ENCODE measurements around the gene EHD2.
"Not testable (repeated sequence)": the region's sequence is repeated elsewhere in the genome, so short reads cannot be mapped to it uniquely, and the experiment has no call there.

EHD2 gene

DNA sequence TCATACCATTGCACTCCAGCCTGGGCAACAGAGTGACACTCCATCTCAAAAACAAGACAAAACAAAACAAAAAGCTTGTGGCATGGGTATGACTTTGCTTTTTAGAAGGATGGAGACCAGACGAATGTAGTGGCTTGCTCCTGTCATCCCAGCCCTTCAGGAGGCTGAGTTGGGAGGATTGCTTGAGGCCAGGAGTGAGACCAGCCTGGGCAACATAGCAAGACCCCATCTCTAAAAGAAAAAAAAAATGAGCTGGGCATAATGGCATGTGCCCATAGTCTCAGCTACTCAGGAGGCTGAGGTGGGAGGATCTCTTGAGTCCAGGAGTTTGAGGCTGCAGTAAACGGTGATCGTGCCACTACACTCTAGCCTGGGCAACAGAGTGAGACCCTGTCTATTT lies 48.9 kb downstream of the EHD2 start:
- TF ChIP-seq CTCF (IDR thresholded peaks at IDR 0.05; ENCODE audit: low read depth, low read length) = no peak
- DNase-seq (ENCODE audit: low read depth, low spot score) = no peak
- in situ Hi-C loops (cut with HindIII; ENCODE audit: low sequenced_read_pairs) = no loop called here
- no peak overlapping the region for H3K4me3 ChIP-seq (ENCODE audit: low read depth, low read length)

DNA sequence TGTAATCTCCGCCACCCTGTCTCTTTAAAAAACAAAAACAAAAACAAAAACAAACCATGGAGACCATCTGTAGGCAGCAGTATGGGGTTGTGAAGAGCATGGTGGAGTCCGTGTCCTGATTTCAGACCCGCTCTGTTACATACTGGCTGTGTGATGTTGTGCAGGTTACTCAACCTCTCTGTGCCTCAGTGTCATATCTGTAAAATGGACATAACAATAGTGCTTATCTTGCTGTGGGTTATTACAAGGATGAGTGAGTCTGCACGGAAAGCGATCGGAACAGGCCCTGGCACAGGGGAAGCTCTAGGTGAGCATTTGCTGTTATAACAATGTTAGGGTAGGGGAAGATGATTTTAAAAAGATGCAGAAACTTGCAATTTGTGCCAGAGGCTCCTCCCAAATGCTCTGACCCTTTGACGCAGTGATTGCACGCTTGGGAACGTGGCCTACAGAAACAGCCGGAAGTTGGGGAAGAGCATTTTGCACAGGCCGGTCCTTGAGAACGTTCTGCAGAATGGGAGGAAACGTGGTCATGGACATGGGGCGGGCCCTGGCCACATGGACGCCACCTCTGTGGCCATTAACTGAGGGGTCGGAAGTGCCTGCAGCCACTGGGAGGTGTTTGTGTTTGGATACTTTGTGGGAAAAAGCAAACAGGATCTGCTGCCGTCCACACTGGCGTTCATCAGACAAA lies 49.5 kb downstream of the EHD2 start:
- no peak for TF ChIP-seq CTCF (IDR thresholded peaks at IDR 0.05; ENCODE audit: low read depth, low read length)
- no peak overlapping the region for H3K4me3 ChIP-seq (ENCODE audit: low read depth, low read length)
- in situ Hi-C loops (cut with HindIII; ENCODE audit: low sequenced_read_pairs) = no loop called here
- DNase-seq (ENCODE audit: low read depth, low spot score) = no peak

- in situ Hi-C loops (cut with HindIII; ENCODE audit: low sequenced_read_pairs); H3K4me3 ChIP-seq (ENCODE audit: low read depth, low read length): not testable (repeated sequence)
Observed at GRCh38 chr19:47764705-47765104, 51.5 kb downstream of the EHD2 start.

GRCh38 chr19:47765523-47766358 lies 52.5 kb downstream of the EHD2 start:
- no peak for DNase-seq (ENCODE audit: low read depth, low spot score)
- H3K4me3 ChIP-seq (ENCODE audit: low read depth, low read length) = no peak overlapping the region
- in situ Hi-C loops (cut with HindIII; ENCODE audit: low sequenced_read_pairs) = no loop called here
- TF ChIP-seq CTCF (IDR thresholded peaks at IDR 0.05; ENCODE audit: low read depth, low read length) = peak; percentile 83

More at GRCh38 chr19:47764705-47765104, 51.5 kb downstream of the EHD2 start:
- DNase-seq (ENCODE audit: low read depth, low spot score) = not testable (repeated sequence)

DNA sequence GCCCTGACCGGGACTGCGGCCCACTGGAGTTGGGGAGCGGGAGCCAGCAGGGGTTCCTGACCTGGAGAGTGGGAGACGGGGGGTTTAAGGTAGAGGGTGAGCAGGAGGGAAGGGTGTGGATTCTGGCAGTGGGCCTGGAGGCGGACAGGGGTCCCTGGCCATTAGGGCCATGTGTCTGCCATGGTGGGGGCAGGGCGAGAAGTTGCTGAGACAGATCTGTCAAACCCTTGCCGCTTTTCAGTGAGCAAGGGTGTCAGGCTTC lies 53.1 kb downstream of the EHD2 start:
- DNase-seq (ENCODE audit: low read depth, low spot score) = no peak
- in situ Hi-C loops (cut with HindIII; ENCODE audit: low sequenced_read_pairs) = no loop called here
- no peak for TF ChIP-seq CTCF (IDR thresholded peaks at IDR 0.05; ENCODE audit: low read depth, low read length)
- no peak overlapping the region for H3K4me3 ChIP-seq (ENCODE audit: low read depth, low read length)

GRCh38 chr19:47766670-47767069 lies 53.4 kb downstream of the EHD2 start:
- DNase-seq (ENCODE audit: low read depth, low spot score) = no peak
- in situ Hi-C loops (cut with HindIII; ENCODE audit: low sequenced_read_pairs) = no loop called here
- TF ChIP-seq CTCF (IDR thresholded peaks at IDR 0.05; ENCODE audit: low read depth, low read length) = no peak
- H3K4me3 ChIP-seq (ENCODE audit: low read depth, low read length) = no peak overlapping the region

DNA sequence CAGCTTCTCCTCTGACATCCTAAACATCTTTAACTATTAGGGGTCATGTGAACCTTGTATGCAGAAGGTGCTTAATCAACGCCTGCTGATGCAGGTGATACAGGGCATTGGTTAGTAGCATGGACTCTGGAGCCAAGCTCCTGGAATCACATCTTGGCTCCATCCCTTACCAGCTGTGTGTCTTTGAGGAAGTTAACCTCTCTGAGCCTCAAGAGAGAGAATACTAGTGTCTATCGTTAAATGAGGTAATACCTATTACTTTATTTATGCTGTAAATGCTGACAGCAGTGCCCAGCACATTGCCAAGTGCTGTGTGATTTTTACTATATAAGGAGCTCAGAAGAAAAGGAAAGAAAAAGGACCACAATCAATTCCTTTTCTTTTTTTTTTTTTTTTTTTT lies 54.1 kb downstream of the EHD2 start:
- no peak for DNase-seq (ENCODE audit: low read depth, low spot score)
- in situ Hi-C loops (cut with HindIII; ENCODE audit: low sequenced_read_pairs) = no loop called here
- no peak overlapping the region for H3K4me3 ChIP-seq (ENCODE audit: low read depth, low read length)
- no peak for TF ChIP-seq CTCF (IDR thresholded peaks at IDR 0.05; ENCODE audit: low read depth, low read length)
